ENCODE results near the gene ANKS1B.
"Not testable (repeated sequence)": the region's sequence is repeated elsewhere in the genome, so short reads cannot be mapped to it uniquely, and the experiment has no call there.

ANKS1B gene

DNA sequence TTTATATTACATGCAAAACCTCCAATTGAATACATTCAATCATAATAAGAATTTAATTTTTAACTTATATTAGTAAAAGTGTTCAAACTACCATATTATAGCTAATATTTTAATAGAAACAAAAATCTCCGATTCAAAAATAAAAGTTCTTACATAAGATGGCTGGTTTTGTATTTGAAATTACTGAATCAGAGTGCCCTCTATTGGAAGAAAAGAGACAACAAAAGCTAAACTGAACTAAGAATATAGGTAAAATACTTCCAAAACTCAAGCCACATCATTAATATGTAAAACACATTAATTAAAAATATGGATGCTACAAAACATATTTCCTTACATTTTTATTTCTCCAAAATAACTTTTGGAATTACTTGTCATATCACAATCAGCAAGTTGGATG, 216.9 kb downstream of the ANKS1B start:
- Mint-ChIP-seq H3K36me3 (no peaks in the 10 kb centered on the region), H3K4me1 (no peaks in the 10 kb centered on the region), H3K4me3 (no peak overlapping the region), H3K9me3 (peaks cover 5% of the 10 kb centered on the region), H3K27me3 (no peaks in the 10 kb centered on the region), H3K27ac (no peak overlapping the region)

DNA sequence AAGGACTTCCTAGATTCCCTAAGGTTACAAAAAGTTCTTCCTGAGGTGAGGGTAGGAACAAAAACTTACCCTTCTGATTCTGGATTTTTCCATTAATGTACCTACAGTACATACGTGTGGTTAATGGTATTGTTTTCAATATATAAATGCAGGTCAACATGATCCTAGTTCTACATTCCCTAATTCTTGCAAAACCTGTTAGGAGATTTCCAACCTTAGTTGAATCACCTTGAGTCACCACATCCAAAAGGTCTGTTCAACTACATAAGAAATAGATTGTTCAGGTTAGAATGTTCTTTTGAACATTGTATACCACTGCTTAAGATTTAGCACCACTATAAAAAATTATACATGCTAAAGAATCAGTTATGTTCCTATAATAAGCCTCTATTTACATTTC, 218.3 kb downstream of the ANKS1B start:
- Mint-ChIP-seq H3K27me3 (no peaks in the 10 kb centered on the region), H3K4me3 (no peak overlapping the region), H3K36me3 (no peaks in the 10 kb centered on the region), H3K4me1 (no peaks in the 10 kb centered on the region), H3K9me3 (peaks cover 8% of the 10 kb centered on the region), H3K27ac (no peak overlapping the region)

DNA sequence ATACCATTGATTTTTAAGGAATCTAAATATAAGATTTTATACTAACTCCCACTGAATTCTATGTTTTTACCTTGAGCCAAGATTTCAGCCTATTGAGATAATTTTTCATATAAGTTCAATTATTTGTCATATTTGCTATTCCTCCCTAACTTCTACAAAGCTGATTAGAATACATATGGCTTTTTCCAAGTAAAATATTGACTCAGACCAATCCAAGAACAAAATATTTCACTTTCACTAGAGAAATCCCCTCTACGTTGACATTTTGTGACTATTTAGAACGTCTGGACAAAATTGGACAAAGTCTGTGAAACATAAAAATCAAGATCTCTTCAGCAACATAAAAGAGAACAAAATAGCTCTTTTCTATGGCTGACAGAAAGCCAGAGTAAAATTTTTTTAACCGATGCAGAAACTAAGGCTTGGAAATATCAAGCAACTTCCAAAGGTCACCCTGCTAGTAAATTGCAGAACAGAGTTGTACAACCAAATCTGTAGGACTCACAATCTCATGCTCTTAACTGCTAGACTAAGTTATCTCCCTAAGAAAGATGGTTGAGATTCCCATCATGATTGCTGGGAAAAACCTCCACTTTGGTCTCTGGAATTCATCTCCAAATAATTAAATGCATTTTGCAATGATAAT, 219.1 kb downstream of the ANKS1B start:
- Mint-ChIP-seq H3K4me1 (no peaks in the 10 kb centered on the region), H3K9me3 (peaks cover 14% of the 10 kb centered on the region), H3K27ac (no peak overlapping the region), H3K27me3 (no peaks in the 10 kb centered on the region), H3K4me3 (no peak overlapping the region), H3K36me3 (no peaks in the 10 kb centered on the region)

DNA sequence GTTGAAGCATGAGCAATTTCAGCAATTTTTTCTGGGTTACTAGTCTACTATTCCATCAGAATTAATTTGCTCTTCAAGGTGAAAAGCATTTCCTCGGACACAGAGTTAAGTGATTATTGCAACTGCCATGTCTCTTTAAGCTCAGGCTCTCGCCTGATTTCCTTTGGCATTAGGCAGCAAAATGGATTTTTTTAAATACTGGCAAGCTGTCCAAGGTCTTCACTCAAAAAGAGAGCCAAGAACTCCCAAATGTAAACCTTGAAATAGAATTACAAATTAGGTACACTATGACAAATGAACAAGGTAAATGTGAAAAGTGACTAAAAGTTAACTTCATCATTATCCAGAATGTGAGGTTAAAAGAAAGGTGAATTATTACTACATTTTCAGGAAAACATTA, 225.3 kb downstream of the ANKS1B start:
- H3K27ac Mint-ChIP-seq, result no peak overlapping the region
- H3K36me3 Mint-ChIP-seq, result no peaks in the 10 kb centered on the region
- no peaks in the 10 kb centered on the region for H3K4me1 Mint-ChIP-seq
- H3K9me3 Mint-ChIP-seq, result peaks cover 21% of the 10 kb centered on the region
- no peak overlapping the region for H3K4me3 Mint-ChIP-seq
- no peaks in the 10 kb centered on the region for H3K27me3 Mint-ChIP-seq

DNA sequence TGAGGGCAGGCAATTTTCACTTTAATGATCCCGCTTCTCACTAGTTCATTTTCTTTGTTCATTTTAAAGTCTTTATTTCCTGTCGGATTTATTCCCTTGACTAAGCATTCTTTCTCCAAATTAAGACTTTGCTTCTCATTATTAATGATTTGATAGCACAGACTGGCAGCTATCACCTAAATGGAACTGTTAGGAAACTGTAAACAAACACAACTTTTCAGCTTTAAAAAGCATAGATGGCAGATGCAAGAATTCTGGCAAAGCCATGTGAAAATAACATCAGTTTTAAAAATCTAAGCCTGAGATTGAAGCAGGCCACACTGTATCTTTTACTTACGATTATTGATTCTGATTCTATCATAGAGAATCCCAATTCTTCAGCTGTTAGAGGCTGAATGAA, 225.7 kb downstream of the ANKS1B start:
- no peak overlapping the region for H3K4me3 Mint-ChIP-seq
- peaks cover 22% of the 10 kb centered on the region for H3K9me3 Mint-ChIP-seq
- H3K36me3 Mint-ChIP-seq, result no peaks in the 10 kb centered on the region
- no peaks in the 10 kb centered on the region for H3K4me1 Mint-ChIP-seq
- no peak overlapping the region for H3K27ac Mint-ChIP-seq
- H3K27me3 Mint-ChIP-seq, result no peaks in the 10 kb centered on the region

DNA sequence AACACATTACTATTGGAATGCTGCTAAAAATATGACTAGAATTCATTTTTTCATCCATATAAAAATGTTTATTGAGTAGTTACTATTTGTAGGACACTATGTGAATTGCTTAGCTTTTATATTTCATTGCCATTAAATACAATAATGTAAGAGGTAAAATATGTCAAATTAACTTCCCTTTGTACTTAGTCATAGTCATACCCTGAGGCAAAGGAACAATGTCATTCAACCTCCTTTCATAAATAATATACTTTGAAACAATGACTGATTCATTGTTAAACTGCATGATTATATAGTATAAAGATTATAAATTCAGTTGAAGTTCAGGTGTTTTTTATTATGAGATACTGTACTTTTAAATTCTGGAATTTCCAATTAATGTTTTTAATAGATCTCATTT, 232.0 kb downstream of the ANKS1B start:
- H3K27me3 Mint-ChIP-seq, result no peaks in the 10 kb centered on the region
- H3K4me3 Mint-ChIP-seq, result no peak overlapping the region
- peaks cover 14% of the 10 kb centered on the region for H3K9me3 Mint-ChIP-seq
- H3K27ac Mint-ChIP-seq, result no peak overlapping the region
- H3K36me3 Mint-ChIP-seq, result no peaks in the 10 kb centered on the region
- H3K4me1 Mint-ChIP-seq, result no peaks in the 10 kb centered on the region

DNA sequence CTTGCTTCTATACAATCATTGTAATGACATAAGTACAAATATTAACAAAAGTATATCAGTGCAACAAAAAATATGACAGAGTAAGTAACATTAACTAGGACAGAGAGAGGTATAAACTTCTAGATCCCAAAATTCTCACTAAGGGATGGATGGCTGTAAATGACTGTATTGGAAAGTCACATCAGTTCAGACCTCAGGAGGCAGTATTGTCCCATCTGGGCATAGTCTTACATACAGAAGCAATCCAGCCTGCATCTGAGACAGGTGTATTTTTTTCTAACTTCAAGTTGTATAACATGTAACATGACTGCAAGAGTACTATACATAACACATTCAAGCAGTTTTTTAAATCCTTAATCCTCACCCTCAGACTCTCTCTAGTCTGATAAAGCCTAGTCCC, 238.2 kb downstream of the ANKS1B start:
- no peak overlapping the region for H3K4me3 Mint-ChIP-seq
- no peaks in the 10 kb centered on the region for H3K9me3 Mint-ChIP-seq
- no peaks in the 10 kb centered on the region for H3K27me3 Mint-ChIP-seq
- no peaks in the 10 kb centered on the region for H3K4me1 Mint-ChIP-seq
- H3K36me3 Mint-ChIP-seq, result no peaks in the 10 kb centered on the region
- H3K27ac Mint-ChIP-seq, result no peak overlapping the region

DNA sequence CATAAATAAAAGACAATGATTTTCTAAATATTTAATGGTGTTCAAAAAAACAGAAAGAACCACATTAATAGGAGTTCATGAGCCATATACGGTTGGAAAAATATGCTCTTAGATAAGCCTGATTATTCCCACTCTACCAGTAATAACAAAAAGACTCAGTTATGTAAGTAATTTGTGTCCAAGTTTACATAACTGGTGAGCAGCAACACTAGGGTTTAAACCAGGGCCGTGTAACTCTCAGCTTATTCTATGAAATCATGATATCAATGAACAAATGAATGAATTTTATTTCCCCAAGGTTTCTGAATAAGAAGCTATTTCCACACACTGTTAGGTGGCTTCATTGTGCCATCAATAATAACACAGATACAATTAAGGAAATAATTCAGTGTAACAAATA, 238.8 kb downstream of the ANKS1B start:
- Mint-ChIP-seq H3K27ac (no peak overlapping the region), H3K36me3 (no peaks in the 10 kb centered on the region), H3K4me3 (no peak overlapping the region), H3K4me1 (no peaks in the 10 kb centered on the region), H3K9me3 (no peaks in the 10 kb centered on the region), H3K27me3 (no peaks in the 10 kb centered on the region)

DNA sequence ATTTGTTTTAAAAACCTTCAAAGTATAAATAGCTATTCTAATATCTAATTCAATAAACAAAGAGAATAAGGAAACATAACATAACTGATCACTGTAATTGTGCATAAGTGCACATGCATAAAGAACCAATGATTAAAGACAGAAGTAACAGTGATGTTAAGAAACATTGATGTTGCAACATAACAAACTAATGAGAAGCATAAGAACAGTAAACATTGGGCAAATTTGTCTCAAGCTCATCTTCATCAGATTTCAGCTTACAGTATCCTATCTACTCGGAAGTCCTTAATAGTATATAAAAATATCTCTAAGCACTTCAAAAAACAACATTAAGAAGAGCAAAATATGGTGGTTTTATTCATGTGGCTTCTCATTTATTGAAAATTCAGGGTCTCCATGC, 239.6 kb downstream of the ANKS1B start:
- H3K4me3 Mint-ChIP-seq, result no peak overlapping the region
- H3K27me3 Mint-ChIP-seq, result no peaks in the 10 kb centered on the region
- H3K27ac Mint-ChIP-seq, result no peak overlapping the region
- no peaks in the 10 kb centered on the region for H3K4me1 Mint-ChIP-seq
- H3K36me3 Mint-ChIP-seq, result no peaks in the 10 kb centered on the region
- H3K9me3 Mint-ChIP-seq, result no peaks in the 10 kb centered on the region

DNA sequence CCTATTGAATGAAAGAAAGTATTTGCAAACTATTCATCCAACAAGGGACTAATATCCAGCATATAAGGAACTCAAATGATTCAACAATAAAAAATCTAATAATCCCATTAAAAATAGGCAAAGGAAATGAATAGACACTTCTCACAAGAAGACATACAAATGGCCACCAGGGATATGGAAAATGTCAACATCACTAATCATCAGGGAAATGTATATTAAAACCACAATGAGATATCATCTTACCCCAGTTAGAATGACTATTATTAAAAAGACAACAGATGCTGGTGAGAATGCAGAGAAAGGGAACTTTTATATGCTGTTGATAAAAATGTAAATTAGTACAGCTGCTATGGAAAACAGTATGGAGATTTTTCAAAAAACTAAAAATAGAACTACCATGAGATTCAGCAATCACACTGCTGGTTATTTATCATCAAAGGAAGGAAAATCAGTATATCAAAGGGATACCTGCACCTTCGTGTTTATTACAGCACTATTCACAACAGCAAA, 247.9 kb downstream of the ANKS1B start:
- Mint-ChIP-seq H3K27me3 (no peaks in the 10 kb centered on the region), H3K27ac (no peak overlapping the region), H3K9me3 (peaks cover 11% of the 10 kb centered on the region), H3K4me3 (no peak overlapping the region), H3K4me1 (no peaks in the 10 kb centered on the region), H3K36me3 (no peaks in the 10 kb centered on the region)

DNA sequence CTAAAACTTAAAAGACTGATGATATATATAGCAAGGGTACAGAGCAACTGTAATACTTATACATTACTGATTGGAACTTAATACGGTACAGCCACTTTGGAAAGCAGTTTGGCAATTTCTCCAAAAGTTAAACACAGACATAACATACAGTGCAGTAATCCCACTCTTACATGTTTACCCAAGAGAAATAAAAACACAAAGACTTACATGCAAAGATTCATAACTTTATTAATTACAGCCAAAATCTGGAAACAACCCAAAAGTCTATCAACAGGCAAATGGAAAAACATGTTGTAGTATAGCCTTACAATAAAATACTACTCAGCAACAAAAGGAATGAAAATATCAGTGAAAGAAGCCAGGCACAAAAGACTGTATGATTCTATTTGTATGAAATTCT, 252.6 kb downstream of the ANKS1B start:
- Mint-ChIP-seq H3K9me3 (peaks cover 12% of the 10 kb centered on the region), H3K4me3 (no peak overlapping the region), H3K27me3 (no peaks in the 10 kb centered on the region), H3K4me1 (no peaks in the 10 kb centered on the region), H3K27ac (no peak overlapping the region), H3K36me3 (no peaks in the 10 kb centered on the region)

DNA sequence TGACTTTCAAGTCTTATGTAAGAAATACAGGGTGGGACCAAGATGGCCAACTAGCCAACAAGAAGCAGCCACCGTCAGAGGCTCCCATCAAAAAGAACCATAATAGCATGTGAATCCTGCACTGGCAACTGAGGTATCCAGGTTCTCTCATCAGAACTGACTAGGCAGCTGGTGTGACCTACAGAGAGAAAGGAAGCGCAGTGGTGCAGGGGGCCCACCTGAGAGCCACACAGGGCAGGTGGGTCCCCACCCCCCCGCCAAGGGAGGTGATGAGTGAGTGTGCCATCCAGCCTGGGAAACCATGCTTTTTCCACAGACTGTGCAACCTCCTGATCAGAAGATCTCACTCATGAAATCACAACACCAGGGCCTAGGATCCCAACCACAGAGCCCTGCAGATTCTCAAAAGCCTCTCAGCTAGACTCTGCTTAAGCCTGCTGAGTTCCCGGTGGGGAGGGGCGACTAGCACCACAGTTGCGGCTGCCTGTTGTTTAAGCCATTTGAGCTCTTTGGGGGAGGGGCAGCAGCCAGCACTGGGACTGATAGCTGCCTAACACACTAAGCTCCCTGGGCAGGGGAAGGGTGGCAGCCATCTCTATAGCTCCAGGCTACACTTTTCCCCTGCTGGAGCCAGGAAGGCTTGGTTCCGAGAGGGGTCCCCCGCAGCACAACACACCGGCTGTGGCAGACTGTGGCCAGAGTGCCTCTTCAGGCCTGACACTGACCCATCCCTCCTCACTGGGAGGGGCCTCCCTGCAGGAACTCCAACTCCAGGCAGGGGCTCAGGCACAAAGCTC, 261.8 kb downstream of the ANKS1B start:
- no peaks in the 10 kb centered on the region for H3K9me3 Mint-ChIP-seq

DNA sequence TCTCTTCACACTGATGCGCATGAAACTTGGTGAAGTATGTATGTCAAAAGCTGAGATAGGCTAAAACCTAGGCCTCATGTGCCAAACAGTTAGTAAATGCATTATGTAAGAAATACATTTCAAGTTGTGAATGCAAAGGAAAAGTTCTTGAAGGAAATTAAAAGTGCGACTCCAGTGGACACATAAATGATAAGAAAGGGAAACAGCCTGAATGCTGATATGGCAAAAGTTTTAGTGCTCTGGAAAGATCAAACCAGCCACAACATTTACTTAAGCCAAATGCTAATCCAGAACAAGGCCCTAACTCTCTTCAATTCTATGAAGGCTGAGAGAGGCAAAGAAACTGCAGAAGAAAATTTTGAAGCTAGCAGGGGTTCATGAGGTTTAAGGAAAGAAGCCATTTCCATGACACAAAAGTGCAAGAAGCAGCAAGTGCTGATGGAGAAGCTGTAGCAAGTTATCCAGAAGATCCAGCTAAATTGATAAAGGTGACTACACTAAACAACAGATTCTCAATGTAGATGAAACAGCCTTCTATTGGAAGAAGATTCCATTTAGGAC, 262.9 kb downstream of the ANKS1B start:
- H3K9me3 Mint-ChIP-seq, result no peaks in the 10 kb centered on the region
- H3K27me3 Mint-ChIP-seq, result no peaks in the 10 kb centered on the region
- H3K36me3 Mint-ChIP-seq, result no peaks in the 10 kb centered on the region
- H3K4me1 Mint-ChIP-seq, result no peaks in the 10 kb centered on the region
- H3K4me3 Mint-ChIP-seq, result no peak overlapping the region
- H3K27ac Mint-ChIP-seq, result no peak overlapping the region

More for the DNA sequence above, 261.8 kb downstream of the ANKS1B start:
- Mint-ChIP-seq H3K4me1 (no peaks in the 10 kb centered on the region), H3K27me3 (no peaks in the 10 kb centered on the region), H3K36me3 (no peaks in the 10 kb centered on the region), H3K4me3 (no peak overlapping the region), H3K27ac (no peak overlapping the region)

DNA sequence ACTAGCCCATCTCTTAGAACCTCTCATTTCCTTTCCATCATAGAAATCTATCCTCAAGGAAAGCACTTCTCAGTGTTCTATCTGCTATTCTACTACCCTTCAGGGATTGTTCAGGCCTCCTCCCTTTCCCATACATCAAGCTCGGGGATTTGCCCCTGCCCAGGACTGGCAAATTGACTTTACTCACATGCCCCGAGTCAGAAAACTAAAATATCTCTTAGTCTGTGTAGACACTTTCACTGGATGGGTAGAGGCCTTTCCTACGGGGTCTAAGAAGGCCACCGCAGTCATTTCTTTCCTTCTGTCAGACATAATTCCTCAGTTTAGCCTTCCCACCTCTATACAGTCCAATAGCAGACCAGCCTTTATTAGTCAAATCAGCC, 264.7 kb downstream of the ANKS1B start:
- H3K9me3 Mint-ChIP-seq, H3K4me1 Mint-ChIP-seq, H3K36me3 Mint-ChIP-seq, H3K27me3 Mint-ChIP-seq, H3K27ac Mint-ChIP-seq, H3K4me3 Mint-ChIP-seq: not testable (repeated sequence)

DNA sequence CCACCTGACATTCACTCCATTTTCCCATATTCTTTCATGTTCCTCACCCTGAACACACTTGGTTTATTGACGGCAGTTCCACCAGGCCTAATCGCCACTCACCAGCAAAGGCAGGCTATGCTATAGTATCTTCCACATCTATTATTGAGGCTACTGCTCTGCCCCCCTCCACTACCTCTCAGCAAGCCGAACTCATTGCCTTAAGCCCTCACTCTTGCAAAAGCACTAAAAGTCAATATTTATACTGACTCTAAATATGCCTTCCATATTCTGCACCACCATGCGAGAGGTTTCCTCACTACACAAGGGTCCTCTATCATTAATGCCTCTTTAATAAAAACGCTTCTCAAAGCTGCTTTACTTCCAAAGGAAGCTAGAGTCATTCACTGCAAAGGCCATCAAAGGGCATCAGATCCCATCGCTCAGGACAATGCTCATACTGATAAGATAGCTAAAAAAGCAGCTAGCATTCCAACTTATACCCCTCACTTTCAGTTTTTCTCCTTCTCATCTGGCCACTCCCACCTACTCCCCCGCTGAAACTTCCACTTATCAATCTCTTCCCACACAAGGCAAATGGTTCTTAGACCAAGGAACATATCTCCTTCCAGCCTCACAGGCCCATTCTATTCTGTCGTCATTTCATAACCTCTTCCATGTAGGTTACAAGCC, 265.2 kb downstream of the ANKS1B start:
- not testable (repeated sequence) for H3K9me3 Mint-ChIP-seq, H3K4me3 Mint-ChIP-seq, H3K4me1 Mint-ChIP-seq, H3K27me3 Mint-ChIP-seq, H3K36me3 Mint-ChIP-seq, H3K27ac Mint-ChIP-seq

Data from activated naive CD4-positive, alpha-beta T cell treated with anti-CD3 and anti-CD28 coated beads, Interleukin-2, amount 50 U/mL, for 24 hours (primary cell).